CD14-positive monocyte (primary cell): ENCODE results near the gene IMMP2L. TPM values are rescaled to one million over a fixed set of nuclear protein-coding genes. Genes with fewer than 3 reads are reported as not detected.

Source experiments
- DNase-seq, 3 donors: peaks; one replicate each; pipeline ENCODE4 v3.0.0-alpha.2; 2011 to 2022
- H2AFZ ChIP-seq: 2 replicates; pipeline ENCODE4 v1.6.0; 2012; ENCODE audit warnings: mild to moderate bottlenecking, low read depth, low read length, inconsistent platforms; ENCODE audit not compliant: insufficient read depth, poor library complexity, severe bottlenecking
- H3K27ac ChIP-seq, 2 donors: 1 replicate in 1 of 2; 2 replicates in 1 of 2; pipeline ENCODE4 v1.5.1; 2012 to 2013; ENCODE audit warnings: low read length in 2 of 2, control low read depth in 1 of 2, inconsistent platforms in 1 of 2, low read depth in 1 of 2, mild to moderate bottlenecking in 1 of 2
- H3K27me3 ChIP-seq, 2 donors: one replicate each; pipeline versions ENCODE4 v1.6.0 to v1.6.1; 2011 to 2013; ENCODE audit warnings: low read length in 2 of 2; ENCODE audit not compliant: control insufficient read depth in 2 of 2, insufficient read depth in 2 of 2
- H3K36me3 ChIP-seq, 2 donors: replicated peaks in 1 of 2; 1 replicate in 1 of 2; 2 replicates in 1 of 2; pipeline versions ENCODE4 v1.5.1 to v1.6.1; 2012 to 2013; ENCODE audit warnings: low read length in 2 of 2, control low read depth in 1 of 2, inconsistent platforms in 1 of 2, mild to moderate bottlenecking in 1 of 2; ENCODE audit not compliant: insufficient read depth in 2 of 2, control insufficient read depth in 1 of 2
- H3K4me1 ChIP-seq, 2 donors: 1 replicate in 1 of 2; 2 replicates in 1 of 2; pipeline versions ENCODE4 v1.5.1 to v1.6.1; 2012 to 2013; ENCODE audit warnings: low read length in 2 of 2, control low read depth in 1 of 2, inconsistent platforms in 1 of 2, mild to moderate bottlenecking in 1 of 2, moderate library complexity in 1 of 2; ENCODE audit not compliant: insufficient read depth in 2 of 2, control insufficient read depth in 1 of 2
- H3K4me2 ChIP-seq: replicated peaks from 2 replicates; pipeline ENCODE3; 2012; ENCODE audit warnings: low read length, moderate library complexity, mild to moderate bottlenecking; ENCODE audit not compliant: poor library complexity, severe bottlenecking; ENCODE audit errors: extremely low read depth
- H3K4me3 ChIP-seq, 3 experiments: fragments of 200-600 bp in 1 of 3; sonication (generic) in 1 of 3; replicated peaks in 1 of 3; 1 replicate in 2 of 3; 2 replicates in 1 of 3; pipeline ENCODE4 v1.5.1; 2011 to 2013; ENCODE audit warnings: low read length in 3 of 3, mild to moderate bottlenecking in 3 of 3, control low read depth in 2 of 3, low read depth in 2 of 3, inconsistent platforms in 1 of 3, moderate library complexity in 1 of 3
- H3K79me2 ChIP-seq: 2 replicates; pipeline ENCODE4 v1.6.0; 2012; ENCODE audit warnings: mild to moderate bottlenecking, control low read depth, inconsistent platforms, low read length, moderate library complexity; ENCODE audit not compliant: insufficient read depth
- H3K9ac ChIP-seq: 2 replicates; pipeline ENCODE4 v1.6.0; 2017; ENCODE audit warnings: low read length, mild to moderate bottlenecking; ENCODE audit not compliant: insufficient read depth, poor library complexity, severe bottlenecking
- H3K9me3 ChIP-seq, 2 donors: replicated peaks in 1 of 2; 1 replicate in 1 of 2; 2 replicates in 1 of 2; pipeline versions ENCODE4 v1.5.1 to v1.6.1; 2012 to 2013; ENCODE audit warnings: low read length in 2 of 2, control low read depth in 1 of 2; ENCODE audit not compliant: control insufficient read depth in 1 of 2, insufficient read depth in 1 of 2
- H4K20me1 ChIP-seq: 2 replicates; pipeline ENCODE4 v1.6.0; 2012; ENCODE audit warnings: mild to moderate bottlenecking, low read length, control low read depth, moderate library complexity; ENCODE audit not compliant: insufficient read depth
- H3K27ac Mint-ChIP-seq, 7 donors: one replicate each; pipeline ENCODE4 v1.8.0; 2020; ENCODE audit warnings: mild to moderate bottlenecking in 7 of 7, mixed read lengths in 7 of 7, moderate library complexity in 6 of 7, inconsistent platforms in 2 of 7
- H3K27me3 Mint-ChIP-seq, 3 donors: one replicate each; pipeline ENCODE4 v1.8.0; 2021 to 2022; ENCODE audit warnings: low read depth in 3 of 3, mild to moderate bottlenecking in 3 of 3, mixed read lengths in 3 of 3, moderate library complexity in 3 of 3, inconsistent platforms in 1 of 3
- H3K36me3 Mint-ChIP-seq, 2 donors: one replicate each; pipeline ENCODE4 v1.8.0; 2020; ENCODE audit warnings: mixed read lengths in 2 of 2, inconsistent platforms in 1 of 2, mild to moderate bottlenecking in 1 of 2
- H3K4me1 Mint-ChIP-seq: one replicate; pipeline ENCODE4 v1.8.0; 2020; ENCODE audit warnings: mild to moderate bottlenecking, mixed read lengths
- H3K4me3 Mint-ChIP-seq, 2 donors: one replicate each; pipeline ENCODE4 v1.8.0; 2020; ENCODE audit warnings: mild to moderate bottlenecking in 2 of 2, mixed read lengths in 2 of 2, moderate library complexity in 1 of 2
- H3K9me3 Mint-ChIP-seq, 7 donors: one replicate each; pipeline ENCODE4 v1.8.0; 2020 to 2022; ENCODE audit warnings: mixed read lengths in 7 of 7, mild to moderate bottlenecking in 6 of 7, moderate library complexity in 6 of 7, inconsistent platforms in 2 of 7
- WGBS: methylation state at CpG from one replicate; pipeline ENCODE4 v1.1.5; 2013; ENCODE audit warnings: missing lambda C conversion rate; ENCODE audit not compliant: insufficient coverage; 5-methylcytosine and 5-hydroxymethylcytosine counted together
- intact Hi-C, 2 donors: fragments of 100-400 bp; cut with micrococcal nuclease; formaldehyde crosslinking; loops; one replicate each; pipeline versions ENCODE4 v1.15.0 to v1.15.1; 2023
- polyA plus RNA-seq, 3 donors: library from polyadenylated mRNA; depleted of rRNA in 1 of 3; unstranded in 2 of 3; stranded (reverse) in 1 of 3; fragments of 300-500 nt in 2 of 3; fragments of >200 nt in 1 of 3; fragmentation: Illumina TruSeq in 2 of 3; gene quantifications; 1 replicate in 2 of 3; 2 replicates in 1 of 3; pipeline ENCODE4 v1.2.3, GENCODE V29; 2012 to 2021
- TF ChIP-seq, protein P1 (sequence below): fragments of 200-600 bp; IDR thresholded peaks from one replicate; pipeline ENCODE4 v1.8.0; 2022; ENCODE audit warnings: antibody characterized with exemption, mild to moderate bottlenecking

Gene IMMP2L
- polyA plus RNA-seq, 3 donors, result 1.9 to 6.4 (median 6.2) TPM

- no peak overlapping the region for H3K4me2 ChIP-seq
- no peak overlapping the region for H3K27ac Mint-ChIP-seq
- no peak overlapping the region for H3K27ac ChIP-seq
- no peak overlapping the region for H3K4me3 Mint-ChIP-seq
- H3K4me1 ChIP-seq, result no peaks in the 10 kb centered on the region
- intact Hi-C loops, result no loop called here
- H3K36me3 Mint-ChIP-seq, result no peaks in the 10 kb centered on the region
- H3K9me3 ChIP-seq, result no peaks in the 10 kb centered on the region
- no peaks in the 10 kb centered on the region for H3K79me2 ChIP-seq
- TF ChIP-seq, protein P1, sequence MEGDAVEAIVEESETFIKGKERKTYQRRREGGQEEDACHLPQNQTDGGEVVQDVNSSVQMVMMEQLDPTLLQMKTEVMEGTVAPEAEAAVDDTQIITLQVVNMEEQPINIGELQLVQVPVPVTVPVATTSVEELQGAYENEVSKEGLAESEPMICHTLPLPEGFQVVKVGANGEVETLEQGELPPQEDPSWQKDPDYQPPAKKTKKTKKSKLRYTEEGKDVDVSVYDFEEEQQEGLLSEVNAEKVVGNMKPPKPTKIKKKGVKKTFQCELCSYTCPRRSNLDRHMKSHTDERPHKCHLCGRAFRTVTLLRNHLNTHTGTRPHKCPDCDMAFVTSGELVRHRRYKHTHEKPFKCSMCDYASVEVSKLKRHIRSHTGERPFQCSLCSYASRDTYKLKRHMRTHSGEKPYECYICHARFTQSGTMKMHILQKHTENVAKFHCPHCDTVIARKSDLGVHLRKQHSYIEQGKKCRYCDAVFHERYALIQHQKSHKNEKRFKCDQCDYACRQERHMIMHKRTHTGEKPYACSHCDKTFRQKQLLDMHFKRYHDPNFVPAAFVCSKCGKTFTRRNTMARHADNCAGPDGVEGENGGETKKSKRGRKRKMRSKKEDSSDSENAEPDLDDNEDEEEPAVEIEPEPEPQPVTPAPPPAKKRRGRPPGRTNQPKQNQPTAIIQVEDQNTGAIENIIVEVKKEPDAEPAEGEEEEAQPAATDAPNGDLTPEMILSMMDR, result no peak
- H2AFZ ChIP-seq, result no peak overlapping the region
- 86% methylated on average over 1 of the region's 3 CpGs for WGBS
- H3K36me3 ChIP-seq, result no peaks in the 10 kb centered on the region
- no peaks in the 10 kb centered on the region for H3K27me3 Mint-ChIP-seq
- H3K4me1 Mint-ChIP-seq, result no peaks in the 10 kb centered on the region
- no peak overlapping the region for H3K9ac ChIP-seq
- H4K20me1 ChIP-seq, result no peaks in the 10 kb centered on the region
- H3K27me3 ChIP-seq, result no peaks in the 10 kb centered on the region
- H3K9me3 Mint-ChIP-seq, result peaks cover 0 to 5% (median 2%) of the 10 kb centered on the region in 7 donors
- no peak for DNase-seq
- no peak overlapping the region for H3K4me3 ChIP-seq
Observed at GRCh38 chr7:110850224-110850623, 712.1 kb downstream of the IMMP2L start.

- no peak overlapping the region for H3K27ac ChIP-seq
- Mint-ChIP-seq H3K27me3 (no peaks in the 10 kb centered on the region), H3K4me3 (no peak overlapping the region), H3K4me1 (no peaks in the 10 kb centered on the region), H3K27ac (no peak overlapping the region), H3K9me3 (peaks cover 0 to 5% (median 2%) of the 10 kb centered on the region in 7 donors), H3K36me3 (no peaks in the 10 kb centered on the region)
- no peaks in the 10 kb centered on the region for H3K27me3 ChIP-seq
- no peak for DNase-seq
- no peak overlapping the region for H3K9ac ChIP-seq
- H4K20me1 ChIP-seq, result no peaks in the 10 kb centered on the region
- H3K9me3 ChIP-seq, result no peaks in the 10 kb centered on the region
- no peaks in the 10 kb centered on the region for H3K4me1 ChIP-seq
- no peaks in the 10 kb centered on the region for H3K79me2 ChIP-seq
- TF ChIP-seq, protein P1, result no peak
- no peak overlapping the region for H3K4me2 ChIP-seq
- no CpG with 5 or more reads among the region's 4 CpGs for WGBS
- no peaks in the 10 kb centered on the region for H3K36me3 ChIP-seq
- no peak overlapping the region for H2AFZ ChIP-seq
- H3K4me3 ChIP-seq, result no peak overlapping the region
- intact Hi-C loops, result no loop called here
Observed at GRCh38 chr7:110842796-110843195, 719.5 kb downstream of the IMMP2L start.
